WTC11 (cell line): ENCODE measurements around the gene RAPGEF1. TPM values are rescaled to one million over a fixed set of nuclear protein-coding genes. Genes with fewer than 3 reads are reported as not detected.

Experiments
- ATAC-seq: fragments of 200-7000 bp; cut with Tn5 transposase; 2 replicates; pipeline ENCODE4 v1.10.0; 2021; ENCODE audit warnings: mild to moderate bottlenecking, moderate library complexity
- CTCF ChIA-PET: fragments of 300-600 bp; sonication (Branson Sonifier 250); formaldehyde crosslinking; loops from one replicate; lab custom pipeline; 2021; ENCODE audit warnings: antibody characterized with exemption; lab: Charles Lee
- POLR2A ChIA-PET: fragments of 350-600 bp; sonication (Branson Sonifier 250); formaldehyde crosslinking; loops from one replicate; lab custom pipeline; 2021; ENCODE audit warnings: antibody characterized with exemption; lab: Charles Lee
- DNase-seq: peaks from one replicate; pipeline ENCODE4 v3.0.0; 2021; ENCODE audit warnings: low spot score
- H3K27ac Mint-ChIP-seq: 2 replicates; pipeline ENCODE4 v1.8.0; 2021; ENCODE audit warnings: mixed read lengths
- H3K27me3 Mint-ChIP-seq: 2 replicates; pipeline ENCODE4 v1.8.0; 2021; ENCODE audit warnings: low read depth, mild to moderate bottlenecking, moderate library complexity, mixed read lengths
- H3K36me3 Mint-ChIP-seq: 2 replicates; pipeline ENCODE4 v1.8.0; 2021; ENCODE audit warnings: mixed read lengths
- H3K4me1 Mint-ChIP-seq: 2 replicates; pipeline ENCODE4 v1.8.0; 2022; ENCODE audit warnings: mixed read lengths
- H3K4me3 Mint-ChIP-seq: 2 replicates; pipeline ENCODE4 v1.8.0; 2021; ENCODE audit warnings: mild to moderate bottlenecking, moderate library complexity, mixed read lengths
- H3K9me3 Mint-ChIP-seq: 2 replicates; pipeline ENCODE4 v1.8.0; 2021; ENCODE audit warnings: mixed read lengths
- FOXK1 ChIP-seq: sonication (generic); formaldehyde crosslinking; IDR thresholded peaks from 2 replicates; pipeline ENCODE4 v1.8.0; 2022; ENCODE audit warnings: mild to moderate bottlenecking, moderate library complexity, missing genetic modification reagents
- GABPB1 ChIP-seq: sonication (generic); formaldehyde crosslinking; IDR thresholded peaks from 2 replicates; pipeline ENCODE4 v1.8.1; 2023; ENCODE audit warnings: mild to moderate bottlenecking, missing genetic modification reagents
- JUN ChIP-seq: sonication (generic); formaldehyde crosslinking; IDR thresholded peaks from 2 replicates; pipeline ENCODE4 v1.8.0; 2023; ENCODE audit warnings: mild to moderate bottlenecking, missing genetic modification reagents
- NR2C2 ChIP-seq: sonication (generic); formaldehyde crosslinking; IDR thresholded peaks from 2 replicates; pipeline ENCODE4 v1.8.0; 2022; ENCODE audit warnings: mild to moderate bottlenecking, missing genetic modification reagents
- SOX15 ChIP-seq: fragments of 250-450 bp; sonication (Bioruptor Pico); IDR thresholded peaks from 2 replicates; pipeline ENCODE4 v1.9.0; 2021; ENCODE audit warnings: mild to moderate bottlenecking
- total RNA-seq: library from RNA; stranded (reverse); gene quantifications from 3 replicates; pipeline ENCODE4 v1.2.3, GENCODE V29; 2021
- TF ChIP-seq, protein P1 (sequence below): sonication (generic); formaldehyde crosslinking; IDR thresholded peaks from 2 replicates; pipeline ENCODE4 v1.8.0; 2023; ENCODE audit warnings: missing genetic modification reagents, mild to moderate bottlenecking, borderline replicate concordance
- TF ChIP-seq, protein P2 (sequence below): sonication (generic); formaldehyde crosslinking; IDR thresholded peaks from 2 replicates; pipeline ENCODE4 v1.8.1; 2022; ENCODE audit warnings: low read depth, missing genetic modification reagents, borderline replicate concordance
- TF ChIP-seq, protein P3 (sequence below): sonication (generic); formaldehyde crosslinking; IDR thresholded peaks from 2 replicates; pipeline ENCODE4 v1.8.1; 2023; ENCODE audit warnings: mild to moderate bottlenecking, moderate library complexity, missing genetic modification reagents
- TF ChIP-seq, protein P4 (sequence below): fragments of 250-450 bp; sonication (Bioruptor Pico); IDR thresholded peaks from 2 replicates; pipeline ENCODE4 v1.9.0; 2021; ENCODE audit warnings: mild to moderate bottlenecking, borderline replicate concordance

RAPGEF1 gene
- total RNA-seq, 1 experiment from 2014 or later, result 66.2 TPM

DNA sequence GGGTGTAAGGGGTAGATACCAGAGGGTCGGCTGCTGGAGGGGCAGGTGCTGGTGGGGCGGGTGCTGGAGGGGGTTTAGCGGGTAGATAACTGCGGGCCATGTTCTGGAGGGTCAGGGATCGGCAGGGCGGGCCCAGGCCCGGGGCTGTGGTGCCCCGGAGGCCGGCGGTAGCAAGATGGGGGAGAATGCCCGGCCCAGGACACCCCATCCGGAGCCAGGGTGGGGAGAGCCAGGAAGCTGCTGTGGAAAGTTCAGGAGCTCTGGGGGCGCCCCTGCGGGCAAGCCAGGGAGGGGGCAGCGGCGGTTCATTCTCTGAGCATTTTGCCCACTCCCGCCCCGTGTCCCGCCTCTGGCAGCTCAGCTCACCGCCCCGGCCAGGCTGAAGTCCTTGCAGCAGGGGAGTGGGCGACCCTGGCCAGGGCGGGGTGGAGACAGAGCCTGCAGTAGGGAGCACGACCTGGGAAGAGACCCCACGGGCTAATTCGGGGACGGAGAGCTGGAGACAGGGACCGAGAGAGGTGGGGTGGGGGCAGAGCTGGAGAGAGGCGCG lies 194.0 kb downstream of the RAPGEF1 start:
- Mint-ChIP-seq H3K4me3 (peak overlapping the region; percentile 68), H3K4me1 (peaks cover 7% of the 10 kb centered on the region), H3K9me3 (peaks cover 53% of the 10 kb centered on the region), H3K27me3 (peaks cover 75% of the 10 kb centered on the region), H3K36me3 (peaks cover 41% of the 10 kb centered on the region), H3K27ac (no peak overlapping the region)
- peak; percentile 59 for ATAC-seq
- ChIA-PET CTCF (interaction anchor here (0.6 to 2.0 kb wide), 8 partner anchors 8 to 210 kb away, joined by 3 to 11 read pairs (median 3); no protein-coding TSS in a partner anchor), POLR2A (interaction anchor here (0.7 to 1.7 kb wide), 4 partner anchors 8 to 20 kb away, joined by 3 to 7 read pairs (median 4); no protein-coding TSS in a partner anchor)
- TF ChIP-seq, protein P1, sequence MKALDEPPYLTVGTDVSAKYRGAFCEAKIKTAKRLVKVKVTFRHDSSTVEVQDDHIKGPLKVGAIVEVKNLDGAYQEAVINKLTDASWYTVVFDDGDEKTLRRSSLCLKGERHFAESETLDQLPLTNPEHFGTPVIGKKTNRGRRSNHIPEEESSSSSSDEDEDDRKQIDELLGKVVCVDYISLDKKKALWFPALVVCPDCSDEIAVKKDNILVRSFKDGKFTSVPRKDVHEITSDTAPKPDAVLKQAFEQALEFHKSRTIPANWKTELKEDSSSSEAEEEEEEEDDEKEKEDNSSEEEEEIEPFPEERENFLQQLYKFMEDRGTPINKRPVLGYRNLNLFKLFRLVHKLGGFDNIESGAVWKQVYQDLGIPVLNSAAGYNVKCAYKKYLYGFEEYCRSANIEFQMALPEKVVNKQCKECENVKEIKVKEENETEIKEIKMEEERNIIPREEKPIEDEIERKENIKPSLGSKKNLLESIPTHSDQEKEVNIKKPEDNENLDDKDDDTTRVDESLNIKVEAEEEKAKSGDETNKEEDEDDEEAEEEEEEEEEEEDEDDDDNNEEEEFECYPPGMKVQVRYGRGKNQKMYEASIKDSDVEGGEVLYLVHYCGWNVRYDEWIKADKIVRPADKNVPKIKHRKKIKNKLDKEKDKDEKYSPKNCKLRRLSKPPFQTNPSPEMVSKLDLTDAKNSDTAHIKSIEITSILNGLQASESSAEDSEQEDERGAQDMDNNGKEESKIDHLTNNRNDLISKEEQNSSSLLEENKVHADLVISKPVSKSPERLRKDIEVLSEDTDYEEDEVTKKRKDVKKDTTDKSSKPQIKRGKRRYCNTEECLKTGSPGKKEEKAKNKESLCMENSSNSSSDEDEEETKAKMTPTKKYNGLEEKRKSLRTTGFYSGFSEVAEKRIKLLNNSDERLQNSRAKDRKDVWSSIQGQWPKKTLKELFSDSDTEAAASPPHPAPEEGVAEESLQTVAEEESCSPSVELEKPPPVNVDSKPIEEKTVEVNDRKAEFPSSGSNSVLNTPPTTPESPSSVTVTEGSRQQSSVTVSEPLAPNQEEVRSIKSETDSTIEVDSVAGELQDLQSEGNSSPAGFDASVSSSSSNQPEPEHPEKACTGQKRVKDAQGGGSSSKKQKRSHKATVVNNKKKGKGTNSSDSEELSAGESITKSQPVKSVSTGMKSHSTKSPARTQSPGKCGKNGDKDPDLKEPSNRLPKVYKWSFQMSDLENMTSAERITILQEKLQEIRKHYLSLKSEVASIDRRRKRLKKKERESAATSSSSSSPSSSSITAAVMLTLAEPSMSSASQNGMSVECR, result no peak
- TF ChIP-seq, protein P2, sequence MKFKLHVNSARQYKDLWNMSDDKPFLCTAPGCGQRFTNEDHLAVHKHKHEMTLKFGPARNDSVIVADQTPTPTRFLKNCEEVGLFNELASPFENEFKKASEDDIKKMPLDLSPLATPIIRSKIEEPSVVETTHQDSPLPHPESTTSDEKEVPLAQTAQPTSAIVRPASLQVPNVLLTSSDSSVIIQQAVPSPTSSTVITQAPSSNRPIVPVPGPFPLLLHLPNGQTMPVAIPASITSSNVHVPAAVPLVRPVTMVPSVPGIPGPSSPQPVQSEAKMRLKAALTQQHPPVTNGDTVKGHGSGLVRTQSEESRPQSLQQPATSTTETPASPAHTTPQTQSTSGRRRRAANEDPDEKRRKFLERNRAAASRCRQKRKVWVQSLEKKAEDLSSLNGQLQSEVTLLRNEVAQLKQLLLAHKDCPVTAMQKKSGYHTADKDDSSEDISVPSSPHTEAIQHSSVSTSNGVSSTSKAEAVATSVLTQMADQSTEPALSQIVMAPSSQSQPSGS, result no peak
- TF ChIP-seq FOXK1 (no peak), JUN (CRISPR knock-in tag) (no peak), SOX15 (CRISPR knock-in tag) (no peak)
- no peak for DNase-seq

DNA sequence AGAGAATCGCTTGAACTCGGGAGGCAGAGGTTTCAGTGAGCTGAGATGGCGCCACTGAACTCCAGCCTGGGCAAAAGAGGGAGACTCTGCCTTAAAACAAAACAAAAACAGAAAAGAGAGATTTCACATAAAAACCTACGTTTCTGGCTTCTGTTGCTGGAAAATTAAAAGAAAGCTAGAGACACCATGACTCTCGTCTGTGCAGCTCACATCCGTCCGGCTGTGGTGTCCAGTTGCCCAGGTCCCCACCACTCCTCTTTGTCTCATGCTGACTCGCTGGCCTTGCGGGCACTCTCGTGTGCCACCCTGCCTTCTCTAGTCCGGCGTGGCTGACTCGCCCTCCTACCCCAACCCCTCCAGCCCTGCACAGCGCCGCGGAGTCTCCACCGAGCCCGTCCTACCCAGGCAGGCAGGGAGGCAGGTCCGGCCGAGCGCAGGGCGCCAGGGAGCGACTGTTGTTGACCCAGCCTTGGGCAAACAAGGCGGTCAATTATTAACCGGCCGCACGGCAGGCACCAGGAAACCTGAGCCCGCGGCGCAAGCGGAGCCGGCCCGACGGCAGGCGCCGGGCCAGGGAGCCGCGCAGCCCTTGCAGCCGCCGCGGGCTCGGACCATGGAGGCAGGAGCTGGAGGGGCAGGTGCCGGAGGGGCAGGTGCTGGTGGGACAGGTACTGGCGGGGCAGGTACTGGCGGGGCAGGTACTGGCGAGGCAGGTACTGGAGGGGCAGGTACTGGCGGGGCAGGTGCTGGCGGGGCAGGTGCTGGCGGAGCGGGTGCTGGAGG lies 194.7 kb downstream of the RAPGEF1 start, which contains the start of gene PRRT1B:
Gene PRRT1B, plus strand, starts transcription at position 521 of the 783 bp plus-strand sequence. Its CDS starts 93 bp downstream, at position 614.
- H3K36me3 Mint-ChIP-seq, result peaks cover 41% of the 10 kb centered on the region
- H3K27me3 Mint-ChIP-seq, result peaks cover 72% of the 10 kb centered on the region
- POLR2A ChIA-PET, result interaction anchor here (0.7 to 1.7 kb wide), 4 partner anchors 9 to 19 kb away, joined by 3 to 7 read pairs (median 4); no protein-coding TSS in a partner anchor
- peak; percentile 49; the same call in 1 of the 2 replicates for TF ChIP-seq GABPB1 (CRISPR knock-in tag)
- TF ChIP-seq, protein P3, sequence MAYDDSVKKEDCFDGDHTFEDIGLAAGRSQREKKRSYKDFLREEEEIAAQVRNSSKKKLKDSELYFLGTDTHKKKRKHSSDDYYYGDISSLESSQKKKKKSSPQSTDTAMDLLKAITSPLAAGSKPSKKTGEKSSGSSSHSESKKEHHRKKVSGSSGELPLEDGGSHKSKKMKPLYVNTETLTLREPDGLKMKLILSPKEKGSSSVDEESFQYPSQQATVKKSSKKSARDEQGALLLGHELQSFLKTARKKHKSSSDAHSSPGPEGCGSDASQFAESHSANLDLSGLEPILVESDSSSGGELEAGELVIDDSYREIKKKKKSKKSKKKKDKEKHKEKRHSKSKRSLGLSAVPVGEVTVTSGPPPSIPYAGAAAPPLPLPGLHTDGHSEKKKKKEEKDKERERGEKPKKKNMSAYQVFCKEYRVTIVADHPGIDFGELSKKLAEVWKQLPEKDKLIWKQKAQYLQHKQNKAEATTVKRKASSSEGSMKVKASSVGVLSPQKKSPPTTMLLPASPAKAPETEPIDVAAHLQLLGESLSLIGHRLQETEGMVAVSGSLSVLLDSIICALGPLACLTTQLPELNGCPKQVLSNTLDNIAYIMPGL (CRISPR knock-in tag), result peak; percentile 65; the same call in 1 of the 2 replicates
- TF ChIP-seq, protein P4, sequence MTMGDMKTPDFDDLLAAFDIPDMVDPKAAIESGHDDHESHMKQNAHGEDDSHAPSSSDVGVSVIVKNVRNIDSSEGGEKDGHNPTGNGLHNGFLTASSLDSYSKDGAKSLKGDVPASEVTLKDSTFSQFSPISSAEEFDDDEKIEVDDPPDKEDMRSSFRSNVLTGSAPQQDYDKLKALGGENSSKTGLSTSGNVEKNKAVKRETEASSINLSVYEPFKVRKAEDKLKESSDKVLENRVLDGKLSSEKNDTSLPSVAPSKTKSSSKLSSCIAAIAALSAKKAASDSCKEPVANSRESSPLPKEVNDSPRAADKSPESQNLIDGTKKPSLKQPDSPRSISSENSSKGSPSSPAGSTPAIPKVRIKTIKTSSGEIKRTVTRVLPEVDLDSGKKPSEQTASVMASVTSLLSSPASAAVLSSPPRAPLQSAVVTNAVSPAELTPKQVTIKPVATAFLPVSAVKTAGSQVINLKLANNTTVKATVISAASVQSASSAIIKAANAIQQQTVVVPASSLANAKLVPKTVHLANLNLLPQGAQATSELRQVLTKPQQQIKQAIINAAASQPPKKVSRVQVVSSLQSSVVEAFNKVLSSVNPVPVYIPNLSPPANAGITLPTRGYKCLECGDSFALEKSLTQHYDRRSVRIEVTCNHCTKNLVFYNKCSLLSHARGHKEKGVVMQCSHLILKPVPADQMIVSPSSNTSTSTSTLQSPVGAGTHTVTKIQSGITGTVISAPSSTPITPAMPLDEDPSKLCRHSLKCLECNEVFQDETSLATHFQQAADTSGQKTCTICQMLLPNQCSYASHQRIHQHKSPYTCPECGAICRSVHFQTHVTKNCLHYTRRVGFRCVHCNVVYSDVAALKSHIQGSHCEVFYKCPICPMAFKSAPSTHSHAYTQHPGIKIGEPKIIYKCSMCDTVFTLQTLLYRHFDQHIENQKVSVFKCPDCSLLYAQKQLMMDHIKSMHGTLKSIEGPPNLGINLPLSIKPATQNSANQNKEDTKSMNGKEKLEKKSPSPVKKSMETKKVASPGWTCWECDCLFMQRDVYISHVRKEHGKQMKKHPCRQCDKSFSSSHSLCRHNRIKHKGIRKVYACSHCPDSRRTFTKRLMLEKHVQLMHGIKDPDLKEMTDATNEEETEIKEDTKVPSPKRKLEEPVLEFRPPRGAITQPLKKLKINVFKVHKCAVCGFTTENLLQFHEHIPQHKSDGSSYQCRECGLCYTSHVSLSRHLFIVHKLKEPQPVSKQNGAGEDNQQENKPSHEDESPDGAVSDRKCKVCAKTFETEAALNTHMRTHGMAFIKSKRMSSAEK (CRISPR knock-in tag), result no peak
- TF ChIP-seq NR2C2 (CRISPR knock-in tag), result no peak
- peaks cover 53% of the 10 kb centered on the region for H3K9me3 Mint-ChIP-seq
- peak within 1 kb of the TSS; percentile 68 for H3K4me3 Mint-ChIP-seq
- H3K27ac Mint-ChIP-seq, result no peak within 1 kb of the TSS
- DNase-seq, result peak; percentile 57
- peaks cover 7% of the 10 kb centered on the region for H3K4me1 Mint-ChIP-seq
- CTCF ChIA-PET, result interaction anchor here (0.7 to 2.0 kb wide), 4 partner anchors 9 to 195 kb away, joined by 3 to 11 read pairs (median 4); no protein-coding TSS in a partner anchor
- peak; percentile 57 for ATAC-seq
